HUES64 (cell line): ENCODE data around the gene PDZK1IP1.
"Not testable (repeated sequence)": the region's sequence is repeated elsewhere in the genome, so short reads cannot be mapped to it uniquely, and the experiment has no call there.

Source experiments
- H3K27ac ChIP-seq: 2 replicates; pipeline ENCODE4 v1.7.0; 2013; ENCODE audit warnings: low read depth, low read length, inconsistent platforms
- H3K27me3 ChIP-seq: 2 replicates; pipeline ENCODE4 v1.6.1; 2013; ENCODE audit warnings: mild to moderate bottlenecking, low read length; ENCODE audit not compliant: insufficient read depth
- H3K36me3 ChIP-seq: 2 replicates; pipeline ENCODE4 v1.6.1; 2013; ENCODE audit warnings: mild to moderate bottlenecking, low read length; ENCODE audit not compliant: insufficient read depth
- H3K4me1 ChIP-seq: 2 replicates; pipeline ENCODE4 v1.6.1; 2013; ENCODE audit warnings: mild to moderate bottlenecking, low read length, moderate library complexity; ENCODE audit not compliant: insufficient read depth
- H3K4me3 ChIP-seq: 2 replicates; pipeline ENCODE4 v1.5.1; 2013; ENCODE audit warnings: mild to moderate bottlenecking, low read length, moderate library complexity
- H3K9ac ChIP-seq: 2 replicates; pipeline ENCODE4 v1.6.1; 2013; ENCODE audit warnings: mild to moderate bottlenecking, low read depth, low read length
- H3K9me3 ChIP-seq: 2 replicates; pipeline ENCODE4 v1.6.1; 2013; ENCODE audit warnings: low read depth, low read length; ENCODE audit not compliant: insufficient read depth
- WGBS: fragments of 150-250, 120-280 bp; methylation state at CpG from one replicate; pipeline ENCODE4 v1.1.7; 2013; ENCODE audit warnings: missing lambda C conversion rate; 5-methylcytosine and 5-hydroxymethylcytosine counted together

Gene PDZK1IP1

GRCh38 chr1:47179017-47179987 lies 10.5 kb downstream of the PDZK1IP1 start:
- 18% methylated on average over 30 of the region's 30 CpGs for WGBS
- Histone ChIP-seq H3K4me3 (peak overlapping the region; percentile 52), H3K27me3 (peaks cover 28% of the 10 kb centered on the region), H3K9ac (0 out of 2 replicates have a peak overlapping the region, but pooled peaks have one; percentile 17), H3K36me3 (no peaks in the 10 kb centered on the region), H3K27ac (no peak overlapping the region), H3K9me3 (no peaks in the 10 kb centered on the region), H3K4me1 (peaks cover 2% of the 10 kb centered on the region; the same call in 1 of the 2 replicates)

GRCh38 chr1:47178654-47179016 lies 11.2 kb downstream of the PDZK1IP1 start:
- peaks cover 2% of the 10 kb centered on the region; the same call in 1 of the 2 replicates for H3K4me1 ChIP-seq
- H3K36me3 ChIP-seq = no peaks in the 10 kb centered on the region
- H3K27me3 ChIP-seq = peaks cover 28% of the 10 kb centered on the region
- no peaks in the 10 kb centered on the region for H3K9me3 ChIP-seq
- no peak overlapping the region for H3K27ac ChIP-seq
- peak overlapping the region; percentile 52 for H3K4me3 ChIP-seq
- 85% methylated on average over 8 of the region's 8 CpGs for WGBS
- H3K9ac ChIP-seq = 0 out of 2 replicates have a peak overlapping the region, but pooled peaks have one; percentile 17

DNA sequence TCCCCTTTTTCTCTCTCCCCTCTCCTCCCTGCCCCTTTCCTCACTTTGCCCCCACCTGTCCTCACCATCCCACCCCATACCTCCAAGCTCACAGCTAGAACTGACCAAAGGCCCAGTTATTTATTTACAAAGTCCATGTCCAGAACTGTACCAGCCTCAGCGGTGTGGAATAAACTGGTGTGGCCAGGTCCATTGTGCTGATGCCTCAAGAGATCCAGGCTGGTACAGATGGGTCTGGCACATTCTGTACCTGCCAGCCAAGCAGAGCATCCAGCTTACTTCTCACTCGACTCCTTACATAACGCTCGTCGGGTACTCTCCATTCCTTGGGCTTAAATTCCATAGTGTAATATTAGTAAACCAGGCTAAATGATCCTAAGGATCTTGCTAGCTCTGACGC lies 11.8 kb downstream of the PDZK1IP1 start:
- Histone ChIP-seq H3K36me3 (no peaks in the 10 kb centered on the region), H3K9me3 (no peaks in the 10 kb centered on the region), H3K9ac (no peak overlapping the region), H3K4me1 (peaks cover 2% of the 10 kb centered on the region; the same call in 1 of the 2 replicates), H3K27ac (no peak overlapping the region), H3K4me3 (no peak overlapping the region), H3K27me3 (peaks cover 28% of the 10 kb centered on the region)
- 97% methylated on average over 5 of the region's 6 CpGs for WGBS

GRCh38 chr1:47175227-47175934 lies 14.5 kb downstream of the PDZK1IP1 start:
- Histone ChIP-seq H3K9me3 (no peaks in the 10 kb centered on the region), H3K4me3 (no peak overlapping the region), H3K9ac (no peak overlapping the region), H3K36me3 (no peaks in the 10 kb centered on the region), H3K27me3 (peaks cover 12% of the 10 kb centered on the region), H3K4me1 (peaks cover 2% of the 10 kb centered on the region; the same call in 1 of the 2 replicates), H3K27ac (no peak overlapping the region)
- 24% methylated on average over 11 of the region's 11 CpGs for WGBS

DNA sequence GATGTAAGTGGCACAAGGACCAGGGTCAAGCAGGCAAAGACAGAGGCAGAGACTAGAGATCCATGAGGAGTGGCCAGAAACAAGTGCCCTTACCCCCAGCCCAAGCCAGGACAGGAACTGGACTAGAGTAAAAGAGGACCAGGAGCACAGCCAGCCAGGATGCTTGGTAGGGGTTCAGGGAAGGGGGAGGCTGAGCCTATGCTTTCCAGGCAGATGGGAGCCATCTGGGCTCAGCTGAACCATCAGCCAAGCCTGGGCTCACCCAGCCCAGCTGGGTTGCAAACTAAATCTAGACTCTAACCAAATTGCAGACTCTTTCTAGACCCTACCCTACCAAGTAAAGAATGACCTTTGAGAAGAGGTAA lies 15.2 kb downstream of the PDZK1IP1 start:
- peaks cover 2% of the 10 kb centered on the region; the same call in 1 of the 2 replicates for H3K4me1 ChIP-seq

DNA sequence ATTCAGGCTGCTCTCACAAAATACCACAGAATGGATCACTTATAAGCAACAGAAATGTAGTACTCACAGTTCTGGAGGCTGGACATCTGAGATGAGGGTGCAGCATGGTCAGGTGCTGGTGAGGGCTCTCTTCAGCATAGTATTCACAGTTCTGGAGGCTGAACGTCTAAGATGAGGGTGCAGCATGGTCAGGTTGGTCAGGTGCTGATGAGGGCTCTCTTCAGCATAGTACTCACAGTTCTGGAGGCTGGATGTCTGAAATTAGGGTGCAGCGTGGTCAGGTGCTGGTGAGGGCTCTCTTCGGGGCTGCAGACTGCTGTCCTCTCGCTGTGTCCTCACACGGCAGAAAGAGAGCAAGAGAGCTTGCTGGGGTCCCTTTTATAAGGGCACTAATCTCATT lies 17.1 kb downstream of the PDZK1IP1 start:
- Histone ChIP-seq H3K36me3 (no peaks in the 10 kb centered on the region), H3K4me3 (no peak overlapping the region), H3K27ac (no peak overlapping the region), H3K9ac (no peak overlapping the region), H3K9me3 (no peaks in the 10 kb centered on the region), H3K4me1 (no peaks in the 10 kb centered on the region), H3K27me3 (no peaks in the 10 kb centered on the region)
- 93% methylated on average over 5 of the region's 5 CpGs for WGBS

More for the DNA sequence above, 15.2 kb downstream of the PDZK1IP1 start:
- Histone ChIP-seq H3K4me3 (no peak overlapping the region), H3K9ac (no peak overlapping the region), H3K27ac (no peak overlapping the region), H3K36me3 (no peaks in the 10 kb centered on the region), H3K9me3 (no peaks in the 10 kb centered on the region), H3K27me3 (peaks cover 4% of the 10 kb centered on the region)

DNA sequence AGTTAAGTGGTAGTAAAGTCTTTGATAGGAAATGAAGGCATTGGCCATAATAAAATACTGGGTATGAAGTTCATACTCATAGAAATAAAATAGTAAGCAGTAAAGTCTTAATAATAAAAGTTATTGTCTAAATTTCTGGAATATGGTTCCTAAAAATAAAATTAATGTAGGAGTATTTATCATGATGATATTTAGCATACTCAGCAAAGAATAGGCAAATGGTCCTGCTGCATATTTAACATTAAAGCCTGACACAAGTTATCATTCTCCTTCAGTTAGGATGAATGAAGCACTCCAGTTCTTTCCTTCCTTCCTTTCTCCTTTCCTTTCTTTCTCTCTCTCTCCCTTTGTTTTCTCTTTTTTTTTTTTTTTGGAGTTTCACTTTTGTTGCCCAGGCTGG lies 25.3 kb downstream of the PDZK1IP1 start:
- Histone ChIP-seq H3K27ac (no peak overlapping the region), H3K4me3 (no peak overlapping the region), H3K4me1 (no peaks in the 10 kb centered on the region), H3K9me3 (peaks cover 13% of the 10 kb centered on the region), H3K36me3 (no peaks in the 10 kb centered on the region), H3K27me3 (no peaks in the 10 kb centered on the region), H3K9ac (no peak overlapping the region)

- H3K9ac ChIP-seq = no peak overlapping the region
- peaks cover 11% of the 10 kb centered on the region for H3K9me3 ChIP-seq
- H3K4me1 ChIP-seq = no peaks in the 10 kb centered on the region
- no peak overlapping the region for H3K27ac ChIP-seq
- H3K27me3 ChIP-seq = no peaks in the 10 kb centered on the region
- no peaks in the 10 kb centered on the region for H3K36me3 ChIP-seq
- no peak overlapping the region for H3K4me3 ChIP-seq
- 92% methylated on average over 5 of the region's 5 CpGs for WGBS
Observed at GRCh38 chr1:47161298-47162040, 28.4 kb downstream of the PDZK1IP1 start.

DNA sequence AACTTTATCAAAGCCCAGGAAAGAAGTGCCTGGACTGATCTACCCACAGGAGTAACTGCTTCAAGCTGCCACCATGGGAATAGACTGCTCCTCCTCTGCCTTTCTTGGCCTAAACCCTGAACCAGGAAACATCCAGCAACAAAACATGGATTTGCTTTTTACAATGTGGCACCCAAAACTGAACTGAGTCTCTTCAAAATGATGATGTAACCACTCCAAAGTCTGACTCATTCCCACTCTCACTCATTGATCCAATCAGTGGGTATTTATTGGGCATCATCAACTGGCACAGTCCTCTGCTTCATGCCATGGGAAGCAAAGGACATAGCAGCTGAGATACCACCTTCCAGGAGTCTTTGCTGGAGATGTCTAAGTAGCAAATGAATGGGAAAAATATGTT lies 29.1 kb downstream of the PDZK1IP1 start:
- no peaks in the 10 kb centered on the region for H3K27me3 ChIP-seq
- peaks cover 9% of the 10 kb centered on the region for H3K9me3 ChIP-seq
- no peaks in the 10 kb centered on the region for H3K36me3 ChIP-seq
- no peak overlapping the region for H3K9ac ChIP-seq
- no peaks in the 10 kb centered on the region for H3K4me1 ChIP-seq
- H3K4me3 ChIP-seq = no peak overlapping the region
- no peak overlapping the region for H3K27ac ChIP-seq

GRCh38 chr1:47157957-47158356 lies 31.9 kb downstream of the PDZK1IP1 start:
- H3K27ac ChIP-seq, H3K27me3 ChIP-seq, H3K4me3 ChIP-seq, H3K36me3 ChIP-seq, H3K4me1 ChIP-seq, H3K9me3 ChIP-seq, H3K9ac ChIP-seq: not testable (repeated sequence)
- 93% methylated on average over 2 of the region's 3 CpGs for WGBS

- H3K27me3 ChIP-seq, H3K27ac ChIP-seq, H3K9ac ChIP-seq, H3K36me3 ChIP-seq, H3K4me3 ChIP-seq, H3K9me3 ChIP-seq, H3K4me1 ChIP-seq: not testable (repeated sequence)
Observed at GRCh38 chr1:47156457-47156856, 33.4 kb downstream of the PDZK1IP1 start.
